Psoas muscle (tissue), 8 donors: ENCODE measurements around the gene PTPRA. TPM values are rescaled to one million over a fixed set of nuclear protein-coding genes. Genes with fewer than 3 reads are reported as not detected.

ENCODE experiments used
- ATAC-seq, 4 donors: fragments of 200-7000 bp; cut with Tn5 transposase; one replicate each; pipeline ENCODE4 v1.9.1; 2020; ENCODE audit warnings: moderate library complexity in 3 of 4, mild to moderate bottlenecking in 2 of 4
- DNase-seq, 2 donors: peaks; one replicate each; pipeline ENCODE4 v3.0.0-alpha.2; 2020
- H3K27ac ChIP-seq: fragments of 200-600 bp; one replicate; pipeline ENCODE4 v1.8.0; 2022
- H3K27me3 ChIP-seq, 3 donors: fragments of 200-600 bp in 1 of 3; one replicate each; pipeline versions ENCODE4 v1.6.1 to v1.8.0; 2013 to 2022; ENCODE audit warnings: low read length in 2 of 3, mild to moderate bottlenecking in 2 of 3, moderate library complexity in 1 of 3; ENCODE audit not compliant: insufficient read depth in 3 of 3
- H3K36me3 ChIP-seq, 2 donors: fragments of 200-600 bp in 1 of 2; one replicate each; pipeline versions ENCODE4 v1.6.1 to v1.8.0; 2013 to 2022; ENCODE audit warnings: low read depth in 1 of 2, mild to moderate bottlenecking in 1 of 2, moderate library complexity in 1 of 2; ENCODE audit not compliant: insufficient read depth in 1 of 2
- H3K4me1 ChIP-seq: fragments of 200-600 bp; one replicate; pipeline ENCODE4 v1.8.0; 2022
- H3K4me3 ChIP-seq: fragments of 200-600 bp; one replicate; pipeline ENCODE4 v1.8.0; 2022; ENCODE audit warnings: mild to moderate bottlenecking
- H3K9me3 ChIP-seq: fragments of 200-600 bp; one replicate; pipeline ENCODE4 v1.8.0; 2022
- CTCF ChIP-seq: fragments of 200-600 bp; IDR thresholded peaks from one replicate; pipeline ENCODE4 v1.8.0; 2022; ENCODE audit warnings: antibody characterized with exemption
- WGBS, 3 donors: extraction: QIAGEN DNeasy Blood & Tissue Kit; methylation state at CpG; one replicate each; pipeline versions ENCODE4 v1.1.6 to v1.1.7; 2013; 5-methylcytosine and 5-hydroxymethylcytosine counted together
- intact Hi-C, 2 donors: fragments of 100-400 bp; cut with DNase I; formaldehyde crosslinking; loops; one replicate each; pipeline versions ENCODE4 v1.11.0 to v1.14.2; 2022
- polyA plus RNA-seq, 3 donors: library from polyadenylated mRNA; stranded (reverse); fragments of 200-250 nt; gene quantifications; one replicate each; pipeline ENCODE4 v1.2.3, GENCODE V29; 2013
- total RNA-seq, 4 donors: library from RNA; stranded (reverse); fragmentation: NEBNext Ultra II Directional in 2 of 4; extraction: Animal tissue kit (Norgen Biotek cat#: 25700) in 2 of 4; gene quantifications; one replicate each; pipeline versions ENCODE4 v1.2.1 to v1.2.4, GENCODE V29; 2021 to 2023
- donor health status: healthy with polysubstance abuse.
- donor health status: DM: no; HTN: no; CAD: no; lungs with moderate emphysema.
- donor health status: Bipolar disorder and iron deficiency.
- donor health status: healthy.
- donor health status: DM: yes; HTN: yes; CAD: no.
- donor health status: DM: no; HTN: no; CAD: no.
- donor health status: DM: no; HTN: no; CAD: no.
- donor health status: DM: yes; HTN: yes; CAD: no.

Gene PTPRA
- total and polyA plus RNA-seq, 7 donors, result 7.6 to 19.9 (median 15.0) TPM

- intact Hi-C loops, result no loop called here
- Histone ChIP-seq H3K27ac (no peak overlapping the region), H3K27me3 (no peaks in the 10 kb centered on the region), H3K36me3 (peaks cover 0 to 23% of the 10 kb centered on the region in 2 donors), H3K4me3 (no peak overlapping the region), H3K9me3 (no peaks in the 10 kb centered on the region), H3K4me1 (no peaks in the 10 kb centered on the region)
- no peak for TF ChIP-seq CTCF
- no peak for ATAC-seq
- DNase-seq, result no peak
- 69 to 88% (median 82%) methylated on average over 1 of the region's 1 CpG for WGBS, 3 donors
Measured at GRCh38 chr20:2833761-2834160, 39.5 kb upstream of the PTPRA start.

- no peak for TF ChIP-seq CTCF
- H3K4me3 ChIP-seq, result no peak overlapping the region
- WGBS, 3 donors, result 91 to 96% (median 94%) methylated on average over 14 of the region's 14 CpGs
- H3K9me3 ChIP-seq, result no peaks in the 10 kb centered on the region
- no peak overlapping the region for H3K27ac ChIP-seq
- H3K36me3 ChIP-seq, result peaks cover 0 to 24% of the 10 kb centered on the region in 2 donors
- ATAC-seq, result no peak
- intact Hi-C loops, result no loop called here
- no peaks in the 10 kb centered on the region for H3K27me3 ChIP-seq
- no peaks in the 10 kb centered on the region for H3K4me1 ChIP-seq
- no peak for DNase-seq
Measured at GRCh38 chr20:2834401-2835110, 38.7 kb upstream of the PTPRA start.

GRCh38 chr20:2835331-2835796, 37.9 kb upstream of the PTPRA start:
- no peaks in the 10 kb centered on the region for H3K27me3 ChIP-seq
- H3K4me3 ChIP-seq, result no peak overlapping the region
- DNase-seq, result no peak
- peaks cover 0 to 24% of the 10 kb centered on the region in 2 donors for H3K36me3 ChIP-seq
- no peak for TF ChIP-seq CTCF
- intact Hi-C loops, result no loop called here
- 83 to 93% (median 86%) methylated on average over 6 of the region's 6 CpGs for WGBS, 3 donors
- no peak overlapping the region for H3K27ac ChIP-seq
- no peaks in the 10 kb centered on the region for H3K9me3 ChIP-seq
- ATAC-seq, result no peak
- H3K4me1 ChIP-seq, result peaks cover 4% of the 10 kb centered on the region

- Histone ChIP-seq H3K27me3 (no peaks in the 10 kb centered on the region), H3K4me3 (no peak overlapping the region), H3K9me3 (no peaks in the 10 kb centered on the region), H3K36me3 (peaks cover 0 to 24% of the 10 kb centered on the region in 2 donors), H3K4me1 (peaks cover 4% of the 10 kb centered on the region), H3K27ac (no peak overlapping the region)
- ATAC-seq (no peak), DNase-seq (no peak)
- intact Hi-C loops, result no loop called here
- WGBS, 3 donors, result 80 to 86% (median 80%) methylated on average over 5 of the region's 5 CpGs
- TF ChIP-seq CTCF, result no peak
Measured at GRCh38 chr20:2836035-2836434, 37.2 kb upstream of the PTPRA start.
